Suprapubic skin (tissue), 4 donors: Measurements from ENCODE around the gene KDM2B. TPM values are rescaled to one million over a fixed set of nuclear protein-coding genes. Genes with fewer than 3 reads are reported as not detected.

Experiments used
- DNase-seq, 2 donors: peaks; one replicate each; pipeline ENCODE4 v3.0.0-alpha.2; 2019; ENCODE audit warnings: low spot score in 2 of 2
- H3K27ac ChIP-seq: fragments of 200-600 bp; sonication (generic); one replicate; pipeline ENCODE4 v1.5.1; 2019
- H3K27me3 ChIP-seq: fragments of 200-600 bp; sonication (generic); one replicate; pipeline ENCODE4 v1.5.1; 2019
- H3K36me3 ChIP-seq: fragments of 200-600 bp; sonication (generic); one replicate; pipeline ENCODE4 v1.5.1; 2019
- H3K4me1 ChIP-seq: fragments of 200-600 bp; sonication (generic); one replicate; pipeline ENCODE4 v1.5.1; 2019
- H3K4me3 ChIP-seq: fragments of 200-600 bp; sonication (generic); one replicate; pipeline ENCODE4 v1.5.1; 2019; ENCODE audit warnings: mild to moderate bottlenecking
- H3K9me3 ChIP-seq: fragments of 200-600 bp; sonication (generic); one replicate; pipeline ENCODE4 v1.5.1; 2019
- CTCF ChIP-seq, 2 donors: fragments of 200-600 bp in 1 of 2; fragments of 450-650 bp in 1 of 2; sonication (generic) in 1 of 2; IDR thresholded peaks; one replicate each; pipeline ENCODE4 v1.5.1; 2016 to 2019; ENCODE audit warnings: antibody characterized with exemption in 2 of 2, mild to moderate bottlenecking in 1 of 2, moderate library complexity in 1 of 2
- EP300 ChIP-seq: sonication (generic); formaldehyde crosslinking; IDR thresholded peaks from one replicate; pipeline ENCODE4 v1.6.1; 2017; ENCODE audit warnings: antibody characterized with exemption
- POLR2A ChIP-seq, 2 donors: fragments of 450-650 bp; IDR thresholded peaks; one replicate each; pipeline ENCODE4 v1.6.1; 2017; ENCODE audit warnings: antibody characterized with exemption in 2 of 2, mild to moderate bottlenecking in 2 of 2, moderate library complexity in 2 of 2
- POLR2AphosphoS5 ChIP-seq, 3 donors: sonication (generic); formaldehyde crosslinking; IDR thresholded peaks; one replicate each; pipeline ENCODE4 v1.6.1; 2017; ENCODE audit warnings: antibody characterized with exemption in 3 of 3
- WGBS: methylation state at CpG from one replicate; pipeline ENCODE4 v1.1.5; 2018; 5-methylcytosine and 5-hydroxymethylcytosine counted together
- total RNA-seq, 4 donors: library from RNA; depleted of rRNA; stranded (reverse); fragments of >200 nt; gene quantifications; one replicate each; pipeline ENCODE4 v1.1.0, GENCODE V29; 2016

The KDM2B gene
- total RNA-seq, 4 donors from 2014 or later, result 47.8 to 53.7 (median 50.4) TPM

GRCh38 chr12:121610239-121611149 lies 29.7 kb upstream of the KDM2B start:
- Histone ChIP-seq H3K4me3 (no peak overlapping the region), H3K27ac (no peak overlapping the region), H3K27me3 (no peaks in the 10 kb centered on the region), H3K4me1 (peaks cover 12% of the 10 kb centered on the region), H3K36me3 (no peaks in the 10 kb centered on the region), H3K9me3 (no peaks in the 10 kb centered on the region)
- TF ChIP-seq POLR2A (IDR thresholded peaks at IDR 0.05) (no peak), EP300 (no peak), CTCF (IDR thresholded peaks at IDR 0.05) (no peak), POLR2AphosphoS5 (IDR thresholded peaks at IDR 0.05) (no peak)
- 25% methylated on average over 11 of the region's 11 CpGs for WGBS
- DNase-seq, result no peak

DNA sequence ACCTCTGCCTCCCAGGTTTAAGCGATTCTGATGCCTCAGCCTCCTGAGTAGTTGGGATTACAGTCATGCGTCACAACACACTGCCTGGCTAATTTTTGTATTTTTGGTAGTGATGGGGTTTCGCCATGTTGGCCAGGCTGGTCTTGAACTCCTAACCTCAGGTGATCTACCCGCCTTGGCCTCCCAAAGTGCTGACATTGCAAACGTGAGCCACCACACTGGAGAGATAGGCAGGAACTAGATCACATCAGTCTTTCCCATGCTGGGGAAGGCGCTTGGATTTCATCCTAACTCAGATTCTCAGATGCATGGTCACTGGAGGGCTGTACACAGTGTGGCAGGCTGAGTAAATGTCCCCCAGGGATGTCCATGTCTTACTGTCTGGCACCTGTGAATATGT lies 27.5 kb upstream of the KDM2B start:
- Histone ChIP-seq H3K4me3 (no peak overlapping the region), H3K9me3 (no peaks in the 10 kb centered on the region), H3K36me3 (no peaks in the 10 kb centered on the region), H3K27ac (no peak overlapping the region), H3K4me1 (peaks cover 12% of the 10 kb centered on the region), H3K27me3 (no peaks in the 10 kb centered on the region)
- WGBS, result 98% methylated on average over 6 of the region's 6 CpGs
- DNase-seq, result no peak
- no peak for TF ChIP-seq CTCF (IDR thresholded peaks at IDR 0.05)
- no peak for TF ChIP-seq POLR2AphosphoS5 (IDR thresholded peaks at IDR 0.05)
- no peak for TF ChIP-seq POLR2A (IDR thresholded peaks at IDR 0.05)
- no peak for TF ChIP-seq EP300

- Histone ChIP-seq H3K27me3 (no peaks in the 10 kb centered on the region), H3K4me1 (no peaks in the 10 kb centered on the region), H3K9me3 (no peaks in the 10 kb centered on the region), H3K27ac (no peak overlapping the region), H3K36me3 (no peaks in the 10 kb centered on the region), H3K4me3 (no peak overlapping the region)
- 74% methylated on average over 6 of the region's 6 CpGs for WGBS
- DNase-seq, result no peak
- TF ChIP-seq POLR2A (IDR thresholded peaks at IDR 0.05) (no peak), EP300 (no peak), POLR2AphosphoS5 (IDR thresholded peaks at IDR 0.05) (no peak), CTCF (IDR thresholded peaks at IDR 0.05) (no peak)
Measured at GRCh38 chr12:121603581-121603980, 22.8 kb upstream of the KDM2B start.

- H3K27ac ChIP-seq, result no peak overlapping the region
- H3K27me3 ChIP-seq, result no peaks in the 10 kb centered on the region
- H3K36me3 ChIP-seq, result no peaks in the 10 kb centered on the region
- no peaks in the 10 kb centered on the region for H3K9me3 ChIP-seq
- no peak overlapping the region for H3K4me3 ChIP-seq
- no peaks in the 10 kb centered on the region for H3K4me1 ChIP-seq
- WGBS, result 92% methylated on average over 6 of the region's 6 CpGs
- DNase-seq, result no peak
- no peak for TF ChIP-seq POLR2AphosphoS5 (IDR thresholded peaks at IDR 0.05)
- no peak for TF ChIP-seq CTCF (IDR thresholded peaks at IDR 0.05)
- TF ChIP-seq POLR2A (IDR thresholded peaks at IDR 0.05), result no peak
- TF ChIP-seq EP300, result no peak
Measured at GRCh38 chr12:121602766-121603165, 21.9 kb upstream of the KDM2B start.

GRCh38 chr12:121600702-121601336 lies 20.0 kb upstream of the KDM2B start:
- 91% methylated on average over 6 of the region's 6 CpGs for WGBS
- TF ChIP-seq POLR2AphosphoS5 (IDR thresholded peaks at IDR 0.05) (no peak), POLR2A (IDR thresholded peaks at IDR 0.05) (no peak)
- Histone ChIP-seq H3K9me3 (no peaks in the 10 kb centered on the region), H3K27me3 (no peaks in the 10 kb centered on the region), H3K36me3 (no peaks in the 10 kb centered on the region), H3K27ac (no peak overlapping the region), H3K4me3 (no peak overlapping the region), H3K4me1 (no peaks in the 10 kb centered on the region)
- no peak for DNase-seq
